GM12878 (cell line): ENCODE results near the gene GAREM2. TPM values are rescaled to one million over a fixed set of nuclear protein-coding genes. Genes with fewer than 3 reads are reported as not detected.

Experiments used
- ATAC-seq: fragments of 200-7000 bp; cut with Tn5 transposase; 3 replicates; pipeline ENCODE4 v1.9.1; 2020; ENCODE audit warnings: mild to moderate bottlenecking, moderate library complexity
- BruUV-seq: library from RNA; stranded (reverse); fragments of 400-500 nt; replicated peaks from 2 replicates; lab custom pipeline; 2021; lab: Mats Ljungman, UMichigan
- CTCF ChIA-PET: fragments of 300-600 bp; sonication (Branson Sonifier 250); formaldehyde crosslinking; extraction: SDS; loops from one replicate; lab custom pipeline; 2021; ENCODE audit warnings: inconsistent platforms; lab: Yijun Ruan, JAX
- POLR2A ChIA-PET: fragments of 350-600 bp; formaldehyde crosslinking; extraction: SDS; loops from one replicate; lab custom pipeline; 2021; ENCODE audit warnings: inconsistent platforms; lab: Charles Lee
- RAD21 ChIA-PET: fragments of 300-600 bp; sonication (Branson Sonifier 250); formaldehyde crosslinking; loops from one replicate; lab custom pipeline; 2023; ENCODE audit warnings: antibody characterized with exemption; ENCODE audit not compliant: unreplicated experiment; lab: Charles Lee
- SMC1A ChIA-PET: fragments of 300-600 bp; sonication (Branson Sonifier 250); formaldehyde crosslinking; loops from one replicate; lab custom pipeline; 2023; ENCODE audit not compliant: unreplicated experiment, uncharacterized antibody; lab: Charles Lee
- DNase-seq: peaks from one replicate; pipeline ENCODE4 v3.0.0-alpha.2; 2011; ENCODE audit warnings: low read depth, low spot score
- FAIRE-seq: peaks from 3 replicates; lab custom pipeline; 2011; peaks lifted over from hg19 to GRCh38; lab: Jason Lieb, UNC
- H2AFZ ChIP-seq: 2 replicates; pipeline ENCODE4 v1.6.0; 2011; ENCODE audit warnings: low read depth, low read length, control low read depth; ENCODE audit not compliant: control insufficient read depth
- H3K27ac ChIP-seq: 2 replicates; pipeline ENCODE4 v1.5.1; 2011; ENCODE audit warnings: control low read depth; ENCODE audit not compliant: control insufficient read depth, insufficient read depth
- H3K27me3 ChIP-seq, 2 experiments: replicated peaks in 1 of 2; 2 replicates each; pipeline versions ENCODE4 v1.6.0 to v1.6.1; 2011; ENCODE audit warnings: low read length in 1 of 2; ENCODE audit not compliant: control insufficient read depth in 2 of 2, insufficient read depth in 2 of 2
- H3K36me3 ChIP-seq, 2 experiments: 2 replicates each; pipeline ENCODE4 v1.5.1; 2011; ENCODE audit warnings: low read length in 1 of 2; ENCODE audit not compliant: control insufficient read depth in 2 of 2, insufficient read depth in 2 of 2
- H3K4me1 ChIP-seq: 2 replicates; pipeline ENCODE4 v1.6.1; 2011; ENCODE audit warnings: mild to moderate bottlenecking, low read length, moderate library complexity, mixed read lengths; ENCODE audit not compliant: control insufficient read depth, insufficient read depth
- H3K4me2 ChIP-seq: 2 replicates; pipeline ENCODE4 v1.6.0; 2011; ENCODE audit warnings: control low read depth; ENCODE audit not compliant: control insufficient read depth, insufficient read depth
- H3K4me3 ChIP-seq: fragments of 200-600 bp; sonication (generic); 2 replicates; pipeline ENCODE4 v1.5.1; 2016
- H3K79me2 ChIP-seq: 2 replicates; pipeline ENCODE4 v1.6.0; 2011; ENCODE audit warnings: low read length; ENCODE audit not compliant: control insufficient read depth, insufficient read depth
- H3K9ac ChIP-seq: 2 replicates; pipeline ENCODE4 v1.8.0; 2011; ENCODE audit warnings: low read length, control low read depth, mixed read lengths; ENCODE audit not compliant: control insufficient read depth, insufficient read depth
- H3K9me3 ChIP-seq: replicated peaks from 3 replicates; pipeline ENCODE4 v1.5.1; 2011; ENCODE audit warnings: mild to moderate bottlenecking, low read length; ENCODE audit not compliant: control insufficient read depth, insufficient read depth
- H4K20me1 ChIP-seq: 2 replicates; pipeline ENCODE4 v1.6.0; 2011; ENCODE audit not compliant: control insufficient read depth, insufficient read depth
- NFYA ChIP-seq: IDR thresholded peaks from 2 replicates; pipeline ENCODE4 v1.6.1; 2011; ENCODE audit warnings: low read depth, mild to moderate bottlenecking, low read length, improper control_type of control experiment, borderline replicate concordance
- SIN3A ChIP-seq: IDR thresholded peaks from 2 replicates; pipeline ENCODE4 v1.6.1; 2012; ENCODE audit warnings: low read depth, low read length, improper control_type of control experiment
- WGBS: methylation state at CpG from one replicate; pipeline ENCODE4 v1.1.6; 2016; ENCODE audit warnings: low lambda C conversion rate; ENCODE audit not compliant: insufficient replicate concordance, insufficient coverage; ENCODE audit errors: missing lambda C conversion rate; 5-methylcytosine and 5-hydroxymethylcytosine counted together
- in situ Hi-C: fragments of 300-500 bp; cut with MboI; formaldehyde crosslinking; loops from 9 replicates; pipeline ENCODE4 v1.14.3; 2018; ENCODE audit warnings: mixed read lengths
- intact Hi-C: fragments of 100-400 bp; cut with micrococcal nuclease; formaldehyde crosslinking; loops from one replicate; pipeline ENCODE4 v1.14.2; 2022; ENCODE audit not compliant: unreplicated experiment
- polyA plus RNA-seq, 11 experiments: library from polyadenylated mRNA; depleted of rRNA in 4 of 11; unstranded in 6 of 11; stranded (reverse) in 5 of 11; fragments of >200 nt; fragmentation: Nextera tagmentation in 4 of 11; fragmentation: Illumina TruSeq in 1 of 11; extraction: Ambion mirVana in 4 of 11; extraction: Trizol in 1 of 11; gene quantifications; 1 replicate in 1 of 11; 2 replicates in 10 of 11; pipeline versions ENCODE4 v1.2.1 to v1.2.3, GENCODE V29; 2011 to 2016; ENCODE audit warnings: inconsistent platforms in 2 of 11, missing spikeins in 2 of 11, low read depth in 1 of 11
- total RNA-seq, 4 experiments: library from RNA; depleted of rRNA in 3 of 4; stranded (reverse); fragments of >200 nt in 3 of 4; fragmentation: Illumina TruSeq in 1 of 4; extraction: Trizol in 1 of 4; gene quantifications; 2 replicates each; pipeline versions ENCODE4 v1.2.1 to v1.2.3, GENCODE V29; 2013 to 2021
- TF ChIP-seq, protein P1 (sequence below): fragments of 450-650 bp; IDR thresholded peaks from 2 replicates; pipeline ENCODE4 v1.6.1; 2017; ENCODE audit warnings: antibody characterized with exemption, mild to moderate bottlenecking, moderate library complexity

The GAREM2 gene
- total and polyA plus RNA-seq, 10 of the 15 experiments (the other 5 are each of a cell fraction or from before 2014, with no cell fraction given), result 0.06 to 1.4 (median 0.44) TPM

- intact Hi-C loops, result no loop called here
- WGBS, result 65% methylated on average over 7 of the region's 7 CpGs
- FAIRE-seq, result no peak
These were observed 28.9 kb upstream of the GAREM2 start for GRCh38 chr2:26144031-26144430.

More at GRCh38 chr2:26144031-26144430, 28.9 kb upstream of the GAREM2 start:
- POLR2A ChIA-PET, result no interaction called here
- Histone ChIP-seq H3K4me1 (no peaks in the 10 kb centered on the region), H3K9me3 (no peaks in the 10 kb centered on the region), H2AFZ (no peak overlapping the region), H3K4me2 (no peak overlapping the region), H3K4me3 (no peak overlapping the region), H3K27me3 (no peaks in the 10 kb centered on the region), H3K9ac (no peak overlapping the region), H4K20me1 (no peaks in the 10 kb centered on the region), H3K36me3 (no peaks in the 10 kb centered on the region), H3K27ac (no peak overlapping the region), H3K79me2 (no peaks in the 10 kb centered on the region)
- no peak for TF ChIP-seq SIN3A
- TF ChIP-seq, protein P1, sequence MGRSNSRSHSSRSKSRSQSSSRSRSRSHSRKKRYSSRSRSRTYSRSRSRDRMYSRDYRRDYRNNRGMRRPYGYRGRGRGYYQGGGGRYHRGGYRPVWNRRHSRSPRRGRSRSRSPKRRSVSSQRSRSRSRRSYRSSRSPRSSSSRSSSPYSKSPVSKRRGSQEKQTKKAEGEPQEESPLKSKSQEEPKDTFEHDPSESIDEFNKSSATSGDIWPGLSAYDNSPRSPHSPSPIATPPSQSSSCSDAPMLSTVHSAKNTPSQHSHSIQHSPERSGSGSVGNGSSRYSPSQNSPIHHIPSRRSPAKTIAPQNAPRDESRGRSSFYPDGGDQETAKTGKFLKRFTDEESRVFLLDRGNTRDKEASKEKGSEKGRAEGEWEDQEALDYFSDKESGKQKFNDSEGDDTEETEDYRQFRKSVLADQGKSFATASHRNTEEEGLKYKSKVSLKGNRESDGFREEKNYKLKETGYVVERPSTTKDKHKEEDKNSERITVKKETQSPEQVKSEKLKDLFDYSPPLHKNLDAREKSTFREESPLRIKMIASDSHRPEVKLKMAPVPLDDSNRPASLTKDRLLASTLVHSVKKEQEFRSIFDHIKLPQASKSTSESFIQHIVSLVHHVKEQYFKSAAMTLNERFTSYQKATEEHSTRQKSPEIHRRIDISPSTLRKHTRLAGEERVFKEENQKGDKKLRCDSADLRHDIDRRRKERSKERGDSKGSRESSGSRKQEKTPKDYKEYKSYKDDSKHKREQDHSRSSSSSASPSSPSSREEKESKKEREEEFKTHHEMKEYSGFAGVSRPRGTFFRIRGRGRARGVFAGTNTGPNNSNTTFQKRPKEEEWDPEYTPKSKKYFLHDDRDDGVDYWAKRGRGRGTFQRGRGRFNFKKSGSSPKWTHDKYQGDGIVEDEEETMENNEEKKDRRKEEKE, result no peak
- no peak for TF ChIP-seq NFYA
- in situ Hi-C loops, result loop anchor here (10.0 kb wide), 1 partner anchor 289 kb away; no protein-coding TSS in a partner anchor
- no peak for ATAC-seq
- RAD21 ChIA-PET, result interaction anchor here (2.2 to 3.0 kb wide), 2 partner anchors 152 to 193 kb away, joined by 8 to 17 read pairs; no protein-coding TSS in a partner anchor
- CTCF ChIA-PET, result interaction anchor here (0.8 to 6.9 kb wide), 12 partner anchors 9 to 291 kb away, joined by 3 to 84 read pairs (median 6); partner anchors contain the start of genes KIF3C and RAB10
- DNase-seq, result no peak
- no TSS peak for BruUV-seq
- SMC1A ChIA-PET, result interaction anchor here (1.0 to 7.1 kb wide), 5 partner anchors 21 to 194 kb away, joined by 3 to 57 read pairs (median 12); no protein-coding TSS in a partner anchor
